Measurements from ENCODE around the gene GRIK4. TPM values are rescaled to one million over a fixed set of nuclear protein-coding genes. Genes with fewer than 3 reads are reported as not detected.

GRIK4 gene
- total RNA-seq, 1 experiment from 2014 or later, result 3.3 TPM

DNA sequence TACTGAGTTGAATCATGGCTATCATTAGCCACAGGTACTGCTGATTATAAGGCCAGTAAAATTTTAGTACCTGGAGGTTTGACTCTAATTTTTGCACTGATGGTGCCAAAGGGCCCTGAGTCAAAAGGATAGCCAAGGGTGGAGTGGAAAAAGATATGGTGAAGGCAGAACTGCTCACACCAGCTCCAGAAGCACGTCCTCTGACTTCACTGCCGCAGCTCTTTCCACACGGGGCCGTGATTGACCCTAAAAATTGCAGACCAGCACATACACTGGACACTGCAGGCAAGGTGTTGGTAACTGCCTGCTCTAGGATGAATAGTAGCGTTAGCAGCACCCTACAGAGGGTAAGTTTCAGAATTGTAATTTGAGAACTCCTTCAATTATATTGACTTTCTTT, 25.4 kb upstream of the GRIK4 start:
- Mint-ChIP-seq H3K4me1 (peaks cover 8% of the 10 kb centered on the region), H3K36me3 (peaks cover 23% of the 10 kb centered on the region), H3K9me3 (no peaks in the 10 kb centered on the region), H3K27ac (no peak overlapping the region), H3K4me3 (no peak overlapping the region), H3K27me3 (ENCODE audit: low read depth) (no peaks in the 10 kb centered on the region)
- DNase-seq (ENCODE audit: low spot score) (no peak), ATAC-seq (no peak)
- TF ChIP-seq, protein P1, sequence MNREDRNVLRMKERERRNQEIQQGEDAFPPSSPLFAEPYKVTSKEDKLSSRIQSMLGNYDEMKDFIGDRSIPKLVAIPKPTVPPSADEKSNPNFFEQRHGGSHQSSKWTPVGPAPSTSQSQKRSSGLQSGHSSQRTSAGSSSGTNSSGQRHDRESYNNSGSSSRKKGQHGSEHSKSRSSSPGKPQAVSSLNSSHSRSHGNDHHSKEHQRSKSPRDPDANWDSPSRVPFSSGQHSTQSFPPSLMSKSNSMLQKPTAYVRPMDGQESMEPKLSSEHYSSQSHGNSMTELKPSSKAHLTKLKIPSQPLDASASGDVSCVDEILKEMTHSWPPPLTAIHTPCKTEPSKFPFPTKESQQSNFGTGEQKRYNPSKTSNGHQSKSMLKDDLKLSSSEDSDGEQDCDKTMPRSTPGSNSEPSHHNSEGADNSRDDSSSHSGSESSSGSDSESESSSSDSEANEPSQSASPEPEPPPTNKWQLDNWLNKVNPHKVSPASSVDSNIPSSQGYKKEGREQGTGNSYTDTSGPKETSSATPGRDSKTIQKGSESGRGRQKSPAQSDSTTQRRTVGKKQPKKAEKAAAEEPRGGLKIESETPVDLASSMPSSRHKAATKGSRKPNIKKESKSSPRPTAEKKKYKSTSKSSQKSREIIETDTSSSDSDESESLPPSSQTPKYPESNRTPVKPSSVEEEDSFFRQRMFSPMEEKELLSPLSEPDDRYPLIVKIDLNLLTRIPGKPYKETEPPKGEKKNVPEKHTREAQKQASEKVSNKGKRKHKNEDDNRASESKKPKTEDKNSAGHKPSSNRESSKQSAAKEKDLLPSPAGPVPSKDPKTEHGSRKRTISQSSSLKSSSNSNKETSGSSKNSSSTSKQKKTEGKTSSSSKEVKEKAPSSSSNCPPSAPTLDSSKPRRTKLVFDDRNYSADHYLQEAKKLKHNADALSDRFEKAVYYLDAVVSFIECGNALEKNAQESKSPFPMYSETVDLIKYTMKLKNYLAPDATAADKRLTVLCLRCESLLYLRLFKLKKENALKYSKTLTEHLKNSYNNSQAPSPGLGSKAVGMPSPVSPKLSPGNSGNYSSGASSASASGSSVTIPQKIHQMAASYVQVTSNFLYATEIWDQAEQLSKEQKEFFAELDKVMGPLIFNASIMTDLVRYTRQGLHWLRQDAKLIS (CRISPR knock-in tag; IDR thresholded peaks at IDR 0.05; ENCODE audit: borderline replicate concordance), result no peak
- no peak for TF ChIP-seq NFATC4 (CRISPR knock-in tag; IDR thresholded peaks at IDR 0.05)
- TF ChIP-seq NR3C1 (CRISPR knock-in tag; conservative IDR thresholded peaks at IDR 0.05; ENCODE audit: low read depth), result no peak
- TF ChIP-seq, protein P2, sequence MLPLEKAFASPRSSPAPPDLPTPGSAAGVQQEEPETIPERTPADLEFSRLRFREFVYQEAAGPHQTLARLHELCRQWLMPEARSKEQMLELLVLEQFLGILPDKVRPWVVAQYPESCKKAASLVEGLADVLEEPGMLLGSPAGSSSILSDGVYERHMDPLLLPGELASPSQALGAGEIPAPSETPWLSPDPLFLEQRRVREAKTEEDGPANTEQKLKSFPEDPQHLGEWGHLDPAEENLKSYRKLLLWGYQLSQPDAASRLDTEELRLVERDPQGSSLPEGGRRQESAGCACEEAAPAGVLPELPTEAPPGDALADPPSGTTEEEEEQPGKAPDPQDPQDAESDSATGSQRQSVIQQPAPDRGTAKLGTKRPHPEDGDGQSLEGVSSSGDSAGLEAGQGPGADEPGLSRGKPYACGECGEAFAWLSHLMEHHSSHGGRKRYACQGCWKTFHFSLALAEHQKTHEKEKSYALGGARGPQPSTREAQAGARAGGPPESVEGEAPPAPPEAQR (CRISPR knock-in tag; IDR thresholded peaks at IDR 0.05), result no peak
- no peak for TF ChIP-seq ZBTB21 (CRISPR knock-in tag; IDR thresholded peaks at IDR 0.05; ENCODE audit: borderline replicate concordance)
- no peak for TF ChIP-seq ZNF671 (CRISPR knock-in tag; IDR thresholded peaks at IDR 0.05)
- TF ChIP-seq, protein P3, sequence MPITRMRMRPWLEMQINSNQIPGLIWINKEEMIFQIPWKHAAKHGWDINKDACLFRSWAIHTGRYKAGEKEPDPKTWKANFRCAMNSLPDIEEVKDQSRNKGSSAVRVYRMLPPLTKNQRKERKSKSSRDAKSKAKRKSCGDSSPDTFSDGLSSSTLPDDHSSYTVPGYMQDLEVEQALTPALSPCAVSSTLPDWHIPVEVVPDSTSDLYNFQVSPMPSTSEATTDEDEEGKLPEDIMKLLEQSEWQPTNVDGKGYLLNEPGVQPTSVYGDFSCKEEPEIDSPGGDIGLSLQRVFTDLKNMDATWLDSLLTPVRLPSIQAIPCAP (CRISPR knock-in tag; IDR thresholded peaks at IDR 0.05), result no peak
- TF ChIP-seq MYBL2 (CRISPR knock-in tag; IDR thresholded peaks at IDR 0.05), result no peak
- no peak for TF ChIP-seq SMAD3 (CRISPR knock-in tag; IDR thresholded peaks at IDR 0.05; ENCODE audit: borderline replicate concordance)
- no peak for TF ChIP-seq OVOL2 (CRISPR knock-in tag; IDR thresholded peaks at IDR 0.05; ENCODE audit: borderline replicate concordance)
- TF ChIP-seq ZNF232 (CRISPR knock-in tag; IDR thresholded peaks at IDR 0.05), result no peak
- no peak for TF ChIP-seq NR2C2 (CRISPR knock-in tag; IDR thresholded peaks at IDR 0.05)
- TF ChIP-seq, protein P4, sequence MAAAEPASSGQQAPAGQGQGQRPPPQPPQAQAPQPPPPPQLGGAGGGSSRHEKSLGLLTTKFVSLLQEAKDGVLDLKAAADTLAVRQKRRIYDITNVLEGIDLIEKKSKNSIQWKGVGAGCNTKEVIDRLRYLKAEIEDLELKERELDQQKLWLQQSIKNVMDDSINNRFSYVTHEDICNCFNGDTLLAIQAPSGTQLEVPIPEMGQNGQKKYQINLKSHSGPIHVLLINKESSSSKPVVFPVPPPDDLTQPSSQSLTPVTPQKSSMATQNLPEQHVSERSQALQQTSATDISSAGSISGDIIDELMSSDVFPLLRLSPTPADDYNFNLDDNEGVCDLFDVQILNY (CRISPR knock-in tag; IDR thresholded peaks at IDR 0.05), result no peak
- TF ChIP-seq ETV6 (CRISPR knock-in tag; IDR thresholded peaks at IDR 0.05), result no peak
- TF ChIP-seq CREM (CRISPR knock-in tag; IDR thresholded peaks at IDR 0.05), result no peak
- no peak for TF ChIP-seq FOXK1 (CRISPR knock-in tag; IDR thresholded peaks at IDR 0.05)
- TF ChIP-seq TCF7 (CRISPR knock-in tag; IDR thresholded peaks at IDR 0.05; ENCODE audit: low read depth), result no peak
- TF ChIP-seq, protein P5, sequence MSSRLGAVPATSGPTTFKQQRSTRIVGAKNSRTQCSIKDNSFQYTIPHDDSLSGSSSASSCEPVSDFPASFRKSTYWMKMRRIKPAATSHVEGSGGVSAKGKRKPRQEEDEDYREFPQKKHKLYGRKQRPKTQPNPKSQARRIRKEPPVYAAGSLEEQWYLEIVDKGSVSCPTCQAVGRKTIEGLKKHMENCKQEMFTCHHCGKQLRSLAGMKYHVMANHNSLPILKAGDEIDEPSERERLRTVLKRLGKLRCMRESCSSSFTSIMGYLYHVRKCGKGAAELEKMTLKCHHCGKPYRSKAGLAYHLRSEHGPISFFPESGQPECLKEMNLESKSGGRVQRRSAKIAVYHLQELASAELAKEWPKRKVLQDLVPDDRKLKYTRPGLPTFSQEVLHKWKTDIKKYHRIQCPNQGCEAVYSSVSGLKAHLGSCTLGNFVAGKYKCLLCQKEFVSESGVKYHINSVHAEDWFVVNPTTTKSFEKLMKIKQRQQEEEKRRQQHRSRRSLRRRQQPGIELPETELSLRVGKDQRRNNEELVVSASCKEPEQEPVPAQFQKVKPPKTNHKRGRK (CRISPR knock-in tag; IDR thresholded peaks at IDR 0.05; ENCODE audit: borderline replicate concordance), result no peak
- TF ChIP-seq, protein P6, sequence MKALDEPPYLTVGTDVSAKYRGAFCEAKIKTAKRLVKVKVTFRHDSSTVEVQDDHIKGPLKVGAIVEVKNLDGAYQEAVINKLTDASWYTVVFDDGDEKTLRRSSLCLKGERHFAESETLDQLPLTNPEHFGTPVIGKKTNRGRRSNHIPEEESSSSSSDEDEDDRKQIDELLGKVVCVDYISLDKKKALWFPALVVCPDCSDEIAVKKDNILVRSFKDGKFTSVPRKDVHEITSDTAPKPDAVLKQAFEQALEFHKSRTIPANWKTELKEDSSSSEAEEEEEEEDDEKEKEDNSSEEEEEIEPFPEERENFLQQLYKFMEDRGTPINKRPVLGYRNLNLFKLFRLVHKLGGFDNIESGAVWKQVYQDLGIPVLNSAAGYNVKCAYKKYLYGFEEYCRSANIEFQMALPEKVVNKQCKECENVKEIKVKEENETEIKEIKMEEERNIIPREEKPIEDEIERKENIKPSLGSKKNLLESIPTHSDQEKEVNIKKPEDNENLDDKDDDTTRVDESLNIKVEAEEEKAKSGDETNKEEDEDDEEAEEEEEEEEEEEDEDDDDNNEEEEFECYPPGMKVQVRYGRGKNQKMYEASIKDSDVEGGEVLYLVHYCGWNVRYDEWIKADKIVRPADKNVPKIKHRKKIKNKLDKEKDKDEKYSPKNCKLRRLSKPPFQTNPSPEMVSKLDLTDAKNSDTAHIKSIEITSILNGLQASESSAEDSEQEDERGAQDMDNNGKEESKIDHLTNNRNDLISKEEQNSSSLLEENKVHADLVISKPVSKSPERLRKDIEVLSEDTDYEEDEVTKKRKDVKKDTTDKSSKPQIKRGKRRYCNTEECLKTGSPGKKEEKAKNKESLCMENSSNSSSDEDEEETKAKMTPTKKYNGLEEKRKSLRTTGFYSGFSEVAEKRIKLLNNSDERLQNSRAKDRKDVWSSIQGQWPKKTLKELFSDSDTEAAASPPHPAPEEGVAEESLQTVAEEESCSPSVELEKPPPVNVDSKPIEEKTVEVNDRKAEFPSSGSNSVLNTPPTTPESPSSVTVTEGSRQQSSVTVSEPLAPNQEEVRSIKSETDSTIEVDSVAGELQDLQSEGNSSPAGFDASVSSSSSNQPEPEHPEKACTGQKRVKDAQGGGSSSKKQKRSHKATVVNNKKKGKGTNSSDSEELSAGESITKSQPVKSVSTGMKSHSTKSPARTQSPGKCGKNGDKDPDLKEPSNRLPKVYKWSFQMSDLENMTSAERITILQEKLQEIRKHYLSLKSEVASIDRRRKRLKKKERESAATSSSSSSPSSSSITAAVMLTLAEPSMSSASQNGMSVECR (CRISPR knock-in tag; IDR thresholded peaks at IDR 0.05; ENCODE audit: borderline replicate concordance), result no peak
- no peak for TF ChIP-seq TEAD1 (CRISPR knock-in tag; IDR thresholded peaks at IDR 0.05)
- CTCF ChIA-PET, result no interaction called here
- POLR2A ChIA-PET, result no interaction called here

Data from WTC11 (cell line).